H9 (cell line): ENCODE data around the gene TMEM131. TPM values are rescaled to one million over a fixed set of nuclear protein-coding genes. Genes with fewer than 3 reads are reported as not detected.

Experiments used
- DNase-seq: peaks from one replicate; pipeline ENCODE4 v3.0.0-alpha.2; 2017
- H2AFZ ChIP-seq: one replicate; pipeline ENCODE4 v1.6.1; 2013; ENCODE audit warnings: mild to moderate bottlenecking, low read length, control low read depth, moderate library complexity
- H2AK5ac ChIP-seq: 2 replicates; pipeline ENCODE4 v1.6.1; 2013; ENCODE audit warnings: low read length, control low read depth, mixed read lengths; ENCODE audit not compliant: insufficient read length
- H2BK120ac ChIP-seq: one replicate; pipeline ENCODE4 v1.6.1; 2013; ENCODE audit warnings: low read depth, mild to moderate bottlenecking, low read length, control low read depth, inconsistent platforms; ENCODE audit not compliant: poor library complexity, severe bottlenecking
- H2BK12ac ChIP-seq: 2 replicates; pipeline ENCODE4 v1.6.1; 2013; ENCODE audit warnings: low read length, control low read depth, mixed read lengths, low read depth; ENCODE audit not compliant: insufficient read length
- H2BK15ac ChIP-seq: 2 replicates; pipeline ENCODE4 v1.6.1; 2013; ENCODE audit warnings: low read depth, low read length, control low read depth
- H2BK20ac ChIP-seq: one replicate; pipeline ENCODE4 v1.6.1; 2013; ENCODE audit warnings: low read depth, mild to moderate bottlenecking, low read length, control low read depth, inconsistent platforms; ENCODE audit not compliant: poor library complexity, severe bottlenecking
- H2BK5ac ChIP-seq: 2 replicates; pipeline ENCODE4 v1.6.1; 2013; ENCODE audit warnings: low read length, control low read depth, mixed read lengths; ENCODE audit not compliant: insufficient read length
- H3K14ac ChIP-seq: 2 replicates; pipeline ENCODE4 v1.6.1; 2013; ENCODE audit warnings: low read length, control low read depth; ENCODE audit not compliant: insufficient read depth
- H3K18ac ChIP-seq: 2 replicates; pipeline ENCODE4 v1.6.1; 2013; ENCODE audit warnings: low read depth, mild to moderate bottlenecking, mixed read lengths, low read length, control low read depth; ENCODE audit not compliant: insufficient read length
- H3K23ac ChIP-seq: 2 replicates; pipeline ENCODE4 v1.6.1; 2013; ENCODE audit warnings: low read length, control low read depth, mixed read lengths, low read depth; ENCODE audit not compliant: insufficient read length
- H3K23me2 ChIP-seq: 2 replicates; pipeline ENCODE4 v1.6.1; 2013; ENCODE audit warnings: low read depth, mild to moderate bottlenecking, mixed read lengths, low read length, control low read depth; ENCODE audit not compliant: insufficient read length, poor library complexity, severe bottlenecking
- H3K27ac ChIP-seq: 2 replicates; pipeline ENCODE4 v1.5.1; 2013; ENCODE audit warnings: low read length, control low read depth, mixed read lengths, low read depth; ENCODE audit not compliant: insufficient read length
- H3K27me3 ChIP-seq: 2 replicates; pipeline ENCODE4 v1.6.1; 2013; ENCODE audit warnings: low read length, control low read depth, inconsistent platforms; ENCODE audit not compliant: insufficient read depth
- H3K4ac ChIP-seq: 2 replicates; pipeline ENCODE4 v1.6.1; 2013; ENCODE audit warnings: low read depth, mild to moderate bottlenecking, control low read depth, inconsistent platforms, low read length, moderate library complexity
- H3K4me1 ChIP-seq: 2 replicates; pipeline ENCODE4 v1.6.1; 2013; ENCODE audit warnings: low read length, control low read depth, inconsistent platforms; ENCODE audit not compliant: insufficient read depth
- H3K4me2 ChIP-seq: 2 replicates; pipeline ENCODE4 v1.6.1; 2013; ENCODE audit warnings: low read length, control low read depth, mixed read lengths; ENCODE audit not compliant: insufficient read length, insufficient read depth
- H3K56ac ChIP-seq: 2 replicates; pipeline ENCODE4 v1.6.1; 2013; ENCODE audit warnings: low read depth, mild to moderate bottlenecking, mixed read lengths, low read length, control low read depth; ENCODE audit not compliant: insufficient read length
- H3K79me1 ChIP-seq: 2 replicates; pipeline ENCODE4 v1.6.1; 2013; ENCODE audit warnings: low read depth, mild to moderate bottlenecking, moderate library complexity, low read length, control low read depth, inconsistent platforms; ENCODE audit not compliant: insufficient read depth, poor library complexity, severe bottlenecking
- H3K79me2 ChIP-seq: 2 replicates; pipeline ENCODE4 v1.6.1; 2013; ENCODE audit warnings: low read length, control low read depth, inconsistent platforms; ENCODE audit not compliant: insufficient read depth
- H3K9ac ChIP-seq: 2 replicates; pipeline ENCODE4 v1.6.1; 2013; ENCODE audit warnings: low read length, control low read depth, mixed read lengths; ENCODE audit not compliant: insufficient read length; ENCODE audit errors: extremely low read depth
- H3K9me3 ChIP-seq: one replicate; pipeline ENCODE4 v1.6.1; 2013; ENCODE audit warnings: low read depth, low read length, inconsistent platforms; ENCODE audit not compliant: control insufficient read depth
- H3T11ph ChIP-seq: one replicate; pipeline ENCODE4 v1.6.1; 2013; ENCODE audit warnings: mild to moderate bottlenecking, low read length, control low read depth, inconsistent platforms
- H4K20me1 ChIP-seq: one replicate; pipeline ENCODE4 v1.6.1; 2013; ENCODE audit not compliant: control insufficient read depth, insufficient read length, insufficient read depth
- H4K5ac ChIP-seq: 2 replicates; pipeline ENCODE4 v1.6.1; 2013; ENCODE audit warnings: low read depth, mild to moderate bottlenecking, mixed read lengths, low read length, control low read depth; ENCODE audit not compliant: insufficient read length
- H4K8ac ChIP-seq: replicated peaks from 2 replicates; pipeline ENCODE4 v1.6.1; 2013; ENCODE audit warnings: low read length, control low read depth, mixed read lengths, low read depth; ENCODE audit not compliant: insufficient read length
- H4K91ac ChIP-seq: 2 replicates; pipeline ENCODE4 v1.6.1; 2013; ENCODE audit warnings: low read depth, mild to moderate bottlenecking, moderate library complexity, mixed read lengths, low read length, control low read depth; ENCODE audit not compliant: insufficient read length
- H3K27ac Mint-ChIP-seq, 3 experiments: 2 replicates in 2 of 3; 3 replicates in 1 of 3; pipeline ENCODE4 v1.8.0; 2020 to 2021; ENCODE audit warnings: mixed read lengths in 3 of 3, mild to moderate bottlenecking in 1 of 3, moderate library complexity in 1 of 3
- H3K27me3 Mint-ChIP-seq: 2 replicates; pipeline ENCODE4 v1.8.0; 2021; ENCODE audit warnings: low read depth, mild to moderate bottlenecking, moderate library complexity, mixed read lengths
- H3K36me3 Mint-ChIP-seq, 3 experiments: 2 replicates in 2 of 3; 3 replicates in 1 of 3; pipeline ENCODE4 v1.8.0; 2020 to 2021; ENCODE audit warnings: low read depth in 3 of 3, mixed read lengths in 3 of 3; ENCODE audit not compliant: insufficient read depth in 1 of 3
- H3K4me1 Mint-ChIP-seq, 2 experiments: 2 replicates each; pipeline ENCODE4 v1.8.0; 2020; ENCODE audit warnings: mixed read lengths in 2 of 2
- H3K4me3 Mint-ChIP-seq, 2 experiments: 2 replicates in 1 of 2; 3 replicates in 1 of 2; pipeline ENCODE4 v1.8.0; 2020 to 2021; ENCODE audit warnings: mild to moderate bottlenecking in 2 of 2, mixed read lengths in 2 of 2, moderate library complexity in 1 of 2
- H3K9me3 Mint-ChIP-seq, 2 experiments: 2 replicates in 1 of 2; 3 replicates in 1 of 2; pipeline ENCODE4 v1.8.0; 2020; ENCODE audit warnings: mild to moderate bottlenecking in 2 of 2, mixed read lengths in 2 of 2, moderate library complexity in 1 of 2
- CTCF ChIP-seq: fragments of 200-600 bp; sonication (generic); conservative IDR thresholded peaks from 3 replicates; pipeline ENCODE4 v1.8.0; 2021; ENCODE audit warnings: antibody characterized with exemption, mild to moderate bottlenecking
- WGBS: extraction: QIAGEN DNeasy Blood & Tissue Kit; methylation state at CpG from one replicate; pipeline ENCODE4 v1.1.7; 2013; ENCODE audit warnings: missing lambda C conversion rate, low lambda C conversion rate, mixed read lengths; ENCODE audit not compliant: insufficient read length; ENCODE audit errors: extremely low coverage; 5-methylcytosine and 5-hydroxymethylcytosine counted together
- total RNA-seq: library from RNA; stranded (reverse); gene quantifications from 2 replicates; pipeline ENCODE4 v1.2.1, GENCODE V29; 2021

Gene TMEM131
- total RNA-seq, 1 experiment from 2014 or later: 20.9 TPM

DNA sequence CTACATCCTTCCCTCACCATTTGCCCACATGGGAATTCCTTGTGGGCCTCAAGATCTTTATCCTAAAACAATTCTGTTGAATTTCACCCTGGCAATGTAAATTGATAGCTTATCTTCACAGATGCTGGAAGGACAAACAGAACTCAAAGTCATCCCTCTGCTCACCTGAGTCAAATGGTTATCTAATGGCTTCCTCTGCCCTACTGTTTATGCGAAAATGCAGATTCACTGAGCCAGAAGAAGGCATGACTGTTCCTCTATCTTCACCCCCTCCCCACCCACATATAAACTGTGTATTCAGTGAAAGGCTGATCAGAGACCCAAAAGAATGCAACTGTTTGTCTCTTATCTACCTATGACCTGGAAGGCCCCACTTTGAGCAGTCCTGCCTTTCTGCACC lies 47.4 kb upstream of the TMEM131 start:
- H2BK15ac ChIP-seq: no peak overlapping the region
- H3K4me3 Mint-ChIP-seq: no peak overlapping the region
- H3K4me1 Mint-ChIP-seq: peaks cover 10 to 13% of the 10 kb centered on the region in 2 experiments
- no peak overlapping the region for H3K9ac ChIP-seq
- no peak overlapping the region for H3K18ac ChIP-seq
- H3K9me3 Mint-ChIP-seq: peaks cover 18 to 28% of the 10 kb centered on the region in 2 experiments
- no peak for DNase-seq
- no peak overlapping the region for H3T11ph ChIP-seq
- TF ChIP-seq CTCF: no peak
- no peak overlapping the region for H2AK5ac ChIP-seq
- H3K4me1 ChIP-seq: no peaks in the 10 kb centered on the region
- no peaks in the 10 kb centered on the region for H4K20me1 ChIP-seq
- H3K4ac ChIP-seq: no peak overlapping the region
- H2BK5ac ChIP-seq: no peak overlapping the region
- no peak overlapping the region for H2BK120ac ChIP-seq
- H4K5ac ChIP-seq: no peak overlapping the region
- WGBS: no CpG with 5 or more reads among the region's 1 CpG
- no peak overlapping the region for H4K8ac ChIP-seq
- H4K91ac ChIP-seq: no peak overlapping the region
- H3K4me2 ChIP-seq: no peak overlapping the region
- no peak overlapping the region for H3K23ac ChIP-seq
- no peaks in the 10 kb centered on the region for H3K23me2 ChIP-seq
- no peak overlapping the region for H3K14ac ChIP-seq
- H3K79me2 ChIP-seq: no peaks in the 10 kb centered on the region
- no peaks in the 10 kb centered on the region for H3K9me3 ChIP-seq
- H2AFZ ChIP-seq: no peak overlapping the region
- no peak overlapping the region for H2BK12ac ChIP-seq
- no peaks in the 10 kb centered on the region for H3K79me1 ChIP-seq
- peaks cover 10 to 21% (median 11%) of the 10 kb centered on the region in 3 experiments for H3K36me3 Mint-ChIP-seq
- H2BK20ac ChIP-seq: no peak overlapping the region
- H3K27ac Mint-ChIP-seq: no peak overlapping the region
- H3K27ac ChIP-seq: no peak overlapping the region
- H3K56ac ChIP-seq: no peak overlapping the region
- peaks cover 28% of the 10 kb centered on the region for H3K27me3 Mint-ChIP-seq
- no peaks in the 10 kb centered on the region for H3K27me3 ChIP-seq
